KMS-11 (cell line): ENCODE data around the gene SUCO.

Experiments used
- H2AFZ ChIP-seq: fragments of 200-600 bp; sonication (generic); 2 replicates; pipeline ENCODE4 v1.6.1; 2016; ENCODE audit warnings: antibody characterized with exemption, mixed run types, low read depth
- H3K27ac ChIP-seq: fragments of 200-600 bp; sonication (generic); 2 replicates; pipeline ENCODE4 v1.6.1; 2016; ENCODE audit warnings: mild to moderate bottlenecking, mixed run types
- H3K27me3 ChIP-seq: fragments of 200-600 bp; sonication (generic); 2 replicates; pipeline ENCODE4 v1.6.1; 2017; ENCODE audit warnings: mild to moderate bottlenecking, low read depth, mixed run types, moderate library complexity; ENCODE audit not compliant: insufficient read depth
- H3K36me3 ChIP-seq: fragments of 200-600 bp; sonication (generic); 2 replicates; pipeline ENCODE4 v1.6.1; 2017; ENCODE audit warnings: mild to moderate bottlenecking, mixed run types; ENCODE audit not compliant: insufficient read depth
- H3K4me1 ChIP-seq: fragments of 200-600 bp; sonication (generic); 2 replicates; pipeline ENCODE4 v1.6.1; 2016; ENCODE audit warnings: mild to moderate bottlenecking, low read depth, mixed run types; ENCODE audit not compliant: poor library complexity, severe bottlenecking
- H3K4me2 ChIP-seq: fragments of 200-600 bp; sonication (generic); 2 replicates; pipeline ENCODE4 v1.7.0; 2016; ENCODE audit warnings: mild to moderate bottlenecking, mixed run types
- H3K4me3 ChIP-seq: fragments of 200-600 bp; sonication (generic); IDR thresholded peaks from 2 replicates; pipeline ENCODE4 v1.6.1; 2017; ENCODE audit warnings: low read depth, low read length, mixed read lengths; ENCODE audit not compliant: insufficient read depth
- H3K79me2 ChIP-seq: fragments of 200-600 bp; sonication (generic); 2 replicates; pipeline ENCODE4 v1.6.1; 2016; ENCODE audit warnings: low read depth, mixed run types; ENCODE audit not compliant: insufficient read depth
- H3K9ac ChIP-seq: fragments of 200-600 bp; sonication (generic); 2 replicates; pipeline ENCODE4 v1.6.1; 2016; ENCODE audit warnings: mild to moderate bottlenecking, mixed run types
- H4K20me1 ChIP-seq: fragments of 200-600 bp; sonication (generic); 2 replicates; pipeline ENCODE4 v1.6.1; 2016; ENCODE audit warnings: mild to moderate bottlenecking, mixed run types; ENCODE audit not compliant: insufficient read depth
- CTCF ChIP-seq: fragments of 200-600 bp; sonication (generic); conservative IDR thresholded peaks from 2 replicates; pipeline ENCODE4 v1.6.1; 2017; ENCODE audit warnings: low read depth, mild to moderate bottlenecking, antibody characterized with exemption, low read length, moderate library complexity, mixed read lengths

Gene SUCO

GRCh38 chr1:172647987-172648386 lies 115.0 kb downstream of the SUCO start:
- Histone ChIP-seq H3K36me3 (no peaks in the 10 kb centered on the region), H3K4me3 (no peak overlapping the region), H3K4me1 (peaks cover 13% of the 10 kb centered on the region), H3K27ac (no peak overlapping the region), H4K20me1 (no peaks in the 10 kb centered on the region), H3K79me2 (no peaks in the 10 kb centered on the region), H3K9ac (no peak overlapping the region), H3K27me3 (no peaks in the 10 kb centered on the region), H3K4me2 (no peak overlapping the region), H2AFZ (no peak overlapping the region)
- TF ChIP-seq CTCF = no peak

GRCh38 chr1:172650474-172651193 lies 117.7 kb downstream of the SUCO start:
- Histone ChIP-seq H3K27me3 (no peaks in the 10 kb centered on the region), H3K27ac (no peak overlapping the region), H3K79me2 (no peaks in the 10 kb centered on the region), H3K36me3 (no peaks in the 10 kb centered on the region), H3K9ac (no peak overlapping the region), H3K4me1 (no peaks in the 10 kb centered on the region), H3K4me3 (no peak overlapping the region), H2AFZ (no peak overlapping the region), H3K4me2 (no peak overlapping the region), H4K20me1 (no peaks in the 10 kb centered on the region)
- no peak for TF ChIP-seq CTCF

- Histone ChIP-seq H3K4me1 (no peaks in the 10 kb centered on the region), H4K20me1 (no peaks in the 10 kb centered on the region), H3K27me3 (no peaks in the 10 kb centered on the region), H3K27ac (no peak overlapping the region), H3K4me3 (no peak overlapping the region), H2AFZ (no peak overlapping the region), H3K9ac (no peak overlapping the region), H3K79me2 (no peaks in the 10 kb centered on the region), H3K4me2 (no peak overlapping the region), H3K36me3 (no peaks in the 10 kb centered on the region)
- no peak for TF ChIP-seq CTCF
These were observed 120.2 kb downstream of the SUCO start for GRCh38 chr1:172653015-172653709.

- H2AFZ ChIP-seq = no peak overlapping the region
These were observed 121.6 kb downstream of the SUCO start for GRCh38 chr1:172654535-172654934.

More at GRCh38 chr1:172654535-172654934, 121.6 kb downstream of the SUCO start:
- Histone ChIP-seq H3K4me2 (no peak overlapping the region), H3K27ac (no peak overlapping the region), H3K9ac (no peak overlapping the region), H3K79me2 (no peaks in the 10 kb centered on the region), H3K36me3 (no peaks in the 10 kb centered on the region), H3K4me1 (no peaks in the 10 kb centered on the region), H4K20me1 (no peaks in the 10 kb centered on the region), H3K4me3 (no peak overlapping the region), H3K27me3 (no peaks in the 10 kb centered on the region)
- no peak for TF ChIP-seq CTCF
